Measurements from ENCODE around the gene NBAS.

DNA sequence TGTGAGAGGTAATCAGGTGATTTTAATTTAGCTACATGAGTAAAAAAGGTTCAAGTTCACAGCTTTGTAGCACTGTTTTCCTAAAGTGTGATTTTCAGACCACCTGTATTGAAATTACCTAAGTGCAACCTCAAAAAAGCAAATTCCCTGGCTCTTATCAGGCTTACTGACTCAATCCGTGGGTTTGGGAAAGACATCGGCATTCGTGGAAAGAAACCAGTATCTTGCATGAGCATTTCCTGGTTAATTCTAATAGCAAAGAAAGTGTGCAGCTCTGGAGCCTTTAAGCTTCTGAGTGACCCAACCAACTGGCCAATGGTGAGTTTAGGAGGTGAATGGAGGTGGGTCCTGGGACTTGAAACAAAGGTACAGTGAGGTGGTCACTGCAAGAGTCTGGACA lies 300.9 kb downstream of the NBAS start:
- no peak for TF ChIP-seq EZH2 (IDR thresholded peaks at IDR 0.05; ENCODE audit: insufficient read depth, poor library complexity, severe bottlenecking)
- TF ChIP-seq EZH2phosphoT487 (IDR thresholded peaks at IDR 0.05; ENCODE audit: insufficient read depth, low read depth): no peak

All from GM23248 (cell line).